Loucy (cell line): ENCODE data around the gene BIRC7.
"Not testable (repeated sequence)": the region's sequence is repeated elsewhere in the genome, so short reads cannot be mapped to it uniquely, and the experiment has no call there.

Experiments
- H2AFZ ChIP-seq: fragments of 200-600 bp; sonication (generic); 2 replicates; pipeline ENCODE4 v1.6.0; 2016; ENCODE audit warnings: antibody characterized with exemption, mild to moderate bottlenecking, low read length, moderate library complexity
- H3F3A ChIP-seq: fragments of 200-600 bp; 2 replicates; pipeline ENCODE4 v1.6.0; 2016; ENCODE audit warnings: antibody characterized with exemption, low read depth, mild to moderate bottlenecking
- H3K27me3 ChIP-seq: fragments of 200-600 bp; sonication (generic); 2 replicates; pipeline ENCODE4 v1.6.1; 2014; ENCODE audit warnings: low read length, mild to moderate bottlenecking; ENCODE audit not compliant: insufficient read depth, poor library complexity, severe bottlenecking
- H3K36me3 ChIP-seq: fragments of 200-600 bp; sonication (generic); 2 replicates; pipeline ENCODE4 v1.6.1; 2016; ENCODE audit warnings: low read length; ENCODE audit not compliant: insufficient read depth
- H3K4me1 ChIP-seq: fragments of 200-600 bp; sonication (generic); 2 replicates; pipeline ENCODE4 v1.5.1; 2014; ENCODE audit warnings: low read length, mild to moderate bottlenecking; ENCODE audit not compliant: insufficient read depth, poor library complexity, severe bottlenecking
- H3K4me2 ChIP-seq: fragments of 200-600 bp; sonication (generic); 2 replicates; pipeline ENCODE4 v1.6.0; 2014; ENCODE audit warnings: antibody characterized with exemption, low read length, low read depth, mild to moderate bottlenecking; ENCODE audit not compliant: poor library complexity, severe bottlenecking
- H3K4me3 ChIP-seq: fragments of 200-600 bp; sonication (generic); 2 replicates; pipeline ENCODE4 v1.5.1; 2014; ENCODE audit warnings: low read length, mild to moderate bottlenecking, mixed read lengths; ENCODE audit not compliant: poor library complexity, severe bottlenecking
- H3K79me2 ChIP-seq: fragments of 200-600 bp; sonication (generic); 2 replicates; pipeline ENCODE4 v1.6.1; 2014; ENCODE audit warnings: low read length; ENCODE audit not compliant: insufficient read depth
- H3K9ac ChIP-seq: fragments of 200-600 bp; sonication (generic); 2 replicates; pipeline ENCODE4 v1.6.0; 2014; ENCODE audit warnings: mild to moderate bottlenecking, low read depth, low read length, moderate library complexity; ENCODE audit not compliant: poor library complexity, severe bottlenecking
- H3K9me2 ChIP-seq: fragments of 200-600 bp; sonication (generic); replicated peaks from 2 replicates; pipeline ENCODE4 v1.6.1; 2016; ENCODE audit warnings: low read depth, low read length, mixed read lengths
- H3K9me3 ChIP-seq: fragments of 200-600 bp; sonication (generic); 2 replicates; pipeline ENCODE4 v1.6.1; 2014; ENCODE audit warnings: mild to moderate bottlenecking, antibody characterized with exemption, low read length, low read depth; ENCODE audit not compliant: insufficient read depth
- H4K20me1 ChIP-seq: fragments of 200-600 bp; sonication (generic); 2 replicates; pipeline ENCODE4 v1.6.0; 2014; ENCODE audit warnings: antibody characterized with exemption, low read length, mild to moderate bottlenecking; ENCODE audit not compliant: insufficient read depth, poor library complexity, severe bottlenecking
- EZH2phosphoT487 ChIP-seq: fragments of 200-600 bp; IDR thresholded peaks from 2 replicates; pipeline ENCODE4 v1.6.1; 2018; ENCODE audit warnings: antibody characterized with exemption, mild to moderate bottlenecking, moderate library complexity, borderline replicate concordance
- TF ChIP-seq, protein P1 (sequence below): fragments of 200-600 bp; sonication (generic); conservative IDR thresholded peaks from 2 replicates; pipeline ENCODE4 v1.5.1; 2014; ENCODE audit warnings: mild to moderate bottlenecking, antibody characterized with exemption, low read length

The BIRC7 gene

DNA sequence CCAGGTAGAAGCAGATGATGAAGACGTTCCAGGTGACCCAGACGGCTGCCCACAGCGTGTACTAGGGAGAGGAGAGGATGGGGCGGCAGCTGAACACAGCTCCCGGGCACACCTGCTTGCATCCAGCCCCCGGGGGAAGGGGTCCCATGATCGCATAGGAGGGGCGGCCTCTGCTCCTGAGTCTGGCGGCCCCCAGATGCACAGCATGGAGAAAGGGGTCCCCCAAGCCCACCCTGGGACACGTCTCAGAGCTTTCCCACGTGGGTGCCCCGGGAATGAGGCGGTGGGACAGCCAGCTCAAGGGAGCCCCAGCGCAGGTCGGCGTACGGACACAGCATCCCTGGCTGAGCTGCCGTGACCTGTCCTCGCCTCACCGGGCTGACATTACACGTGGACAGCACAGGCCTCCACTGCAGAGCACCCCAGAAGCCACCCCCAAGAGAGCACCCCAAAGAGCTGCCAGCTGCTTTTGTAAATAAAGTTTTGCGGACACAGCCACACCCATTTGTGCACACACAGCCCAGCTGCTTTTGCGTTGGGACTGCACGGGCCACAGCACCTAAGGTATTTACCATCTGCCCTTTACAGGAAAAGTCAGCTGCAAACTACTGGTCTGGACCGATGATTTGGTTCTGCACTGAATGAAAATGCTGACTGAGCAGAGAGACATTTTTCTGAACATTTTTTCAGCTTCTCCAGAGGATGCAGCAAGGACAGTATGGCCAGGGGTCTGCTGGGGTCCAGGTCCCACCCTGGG lies 13.3 kb downstream of the BIRC7 start:
- H3K79me2 ChIP-seq, result no peaks in the 10 kb centered on the region
- H3K9ac ChIP-seq, result no peak overlapping the region
- no peak overlapping the region for H3K4me2 ChIP-seq
- H3K4me1 ChIP-seq, result no peaks in the 10 kb centered on the region
- no peaks in the 10 kb centered on the region for H3K9me2 ChIP-seq
- H3K4me3 ChIP-seq, result no peak overlapping the region
- H3K9me3 ChIP-seq, result no peaks in the 10 kb centered on the region
- no peaks in the 10 kb centered on the region for H3F3A ChIP-seq
- TF ChIP-seq, protein P1, sequence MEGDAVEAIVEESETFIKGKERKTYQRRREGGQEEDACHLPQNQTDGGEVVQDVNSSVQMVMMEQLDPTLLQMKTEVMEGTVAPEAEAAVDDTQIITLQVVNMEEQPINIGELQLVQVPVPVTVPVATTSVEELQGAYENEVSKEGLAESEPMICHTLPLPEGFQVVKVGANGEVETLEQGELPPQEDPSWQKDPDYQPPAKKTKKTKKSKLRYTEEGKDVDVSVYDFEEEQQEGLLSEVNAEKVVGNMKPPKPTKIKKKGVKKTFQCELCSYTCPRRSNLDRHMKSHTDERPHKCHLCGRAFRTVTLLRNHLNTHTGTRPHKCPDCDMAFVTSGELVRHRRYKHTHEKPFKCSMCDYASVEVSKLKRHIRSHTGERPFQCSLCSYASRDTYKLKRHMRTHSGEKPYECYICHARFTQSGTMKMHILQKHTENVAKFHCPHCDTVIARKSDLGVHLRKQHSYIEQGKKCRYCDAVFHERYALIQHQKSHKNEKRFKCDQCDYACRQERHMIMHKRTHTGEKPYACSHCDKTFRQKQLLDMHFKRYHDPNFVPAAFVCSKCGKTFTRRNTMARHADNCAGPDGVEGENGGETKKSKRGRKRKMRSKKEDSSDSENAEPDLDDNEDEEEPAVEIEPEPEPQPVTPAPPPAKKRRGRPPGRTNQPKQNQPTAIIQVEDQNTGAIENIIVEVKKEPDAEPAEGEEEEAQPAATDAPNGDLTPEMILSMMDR, result no peak
- TF ChIP-seq EZH2phosphoT487, result no peak
- no peaks in the 10 kb centered on the region for H4K20me1 ChIP-seq
- H3K36me3 ChIP-seq, result no peaks in the 10 kb centered on the region
- no peak overlapping the region for H2AFZ ChIP-seq
- no peaks in the 10 kb centered on the region for H3K27me3 ChIP-seq

DNA sequence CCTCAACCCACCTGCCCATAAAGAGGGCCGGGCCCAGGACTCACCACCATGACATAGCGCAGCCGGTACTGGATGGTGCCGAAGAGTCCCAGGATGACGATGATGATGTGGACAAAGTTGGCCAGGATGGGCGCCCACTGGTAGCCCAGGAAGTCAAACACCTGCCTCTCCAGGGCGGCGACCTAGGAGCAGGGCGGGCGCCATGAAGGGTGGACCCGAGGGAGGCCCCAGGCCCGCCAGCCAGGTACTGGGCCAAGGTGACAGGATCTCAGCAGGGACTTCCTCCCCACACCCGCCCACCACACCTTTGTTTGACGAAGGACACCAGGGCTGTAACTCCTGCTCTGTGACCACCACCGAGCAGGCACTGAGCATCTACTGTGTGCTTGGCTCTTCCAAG lies 14.2 kb downstream of the BIRC7 start:
- Histone ChIP-seq H3K9me2 (no peaks in the 10 kb centered on the region), H3K4me3 (no peak overlapping the region), H3K36me3 (no peaks in the 10 kb centered on the region), H3K27me3 (no peaks in the 10 kb centered on the region), H3K79me2 (no peaks in the 10 kb centered on the region), H3K9me3 (no peaks in the 10 kb centered on the region), H2AFZ (no peak overlapping the region), H4K20me1 (no peaks in the 10 kb centered on the region), H3K9ac (no peak overlapping the region), H3F3A (no peaks in the 10 kb centered on the region), H3K4me1 (no peaks in the 10 kb centered on the region), H3K4me2 (no peak overlapping the region)
- TF ChIP-seq EZH2phosphoT487, result no peak
- TF ChIP-seq, protein P1, result no peak

DNA sequence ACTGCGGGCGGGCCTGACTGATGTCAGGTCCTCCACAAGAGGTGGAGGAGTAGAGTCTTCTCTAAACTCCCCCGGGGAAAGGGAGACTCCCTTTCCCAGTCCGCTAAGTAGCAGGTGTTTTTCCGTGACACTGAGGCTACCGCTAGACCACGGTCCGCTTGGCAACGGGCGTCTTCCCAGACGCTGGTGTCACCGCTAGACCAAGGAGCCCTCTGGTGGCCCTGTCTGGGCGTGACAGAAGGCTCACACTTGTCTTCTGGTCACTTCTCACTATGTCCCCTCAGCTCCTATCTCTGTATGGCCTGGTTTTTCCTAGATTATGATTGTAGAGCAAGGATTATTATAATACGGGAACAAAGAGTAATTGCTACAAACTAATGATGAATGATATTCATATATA lies 15.6 kb downstream of the BIRC7 start:
- not testable (repeated sequence) for H3K9me3 ChIP-seq, H3K36me3 ChIP-seq, H4K20me1 ChIP-seq, H3F3A ChIP-seq, H3K79me2 ChIP-seq, H2AFZ ChIP-seq, H3K9me2 ChIP-seq, H3K9ac ChIP-seq, H3K27me3 ChIP-seq, H3K4me1 ChIP-seq, H3K4me2 ChIP-seq, H3K4me3 ChIP-seq
- TF ChIP-seq, protein P1, result peak; percentile 36; the same call in 1 of the 2 replicates
